Measurements from ENCODE around the gene RGS12. TPM values are rescaled to one million over a fixed set of nuclear protein-coding genes. Genes with fewer than 3 reads are reported as not detected.

The RGS12 gene
- total RNA-seq, 2 donors from 2014 or later, result 45.2 to 48.6 TPM

GRCh38 chr4:3267576-3268394 is 25.0 kb upstream of the RGS12 start:
- peak; percentile 65 for DNase-seq
- H3K9me3 Mint-ChIP-seq, result peaks cover 3% of the 10 kb centered on the region

GRCh38 chr4:3268395-3269104 is 24.3 kb upstream of the RGS12 start:
- H3K27ac ChIP-seq (ENCODE audit: low read depth, low read length), result no peak overlapping the region
- no peaks in the 10 kb centered on the region for H3K9me3 ChIP-seq (ENCODE audit: control insufficient read depth, low read length)
- no peaks in the 10 kb centered on the region for H3K36me3 ChIP-seq (ENCODE audit: control insufficient read depth, insufficient read depth, low read length)
- WGBS, 2 experiments (ENCODE audit: insufficient coverage in 1 of 2, insufficient read length in 1 of 2), result 89% methylated on average over 12 to 17 of the region's 17 CpGs
- H3K9ac ChIP-seq (ENCODE audit: extremely low read depth, low read length, poor library complexity, severe bottlenecking), result no peak overlapping the region
- H3K4me1 Mint-ChIP-seq, result peaks cover 5% of the 10 kb centered on the region
- H3K4me3 Mint-ChIP-seq, result no peak overlapping the region
- no peak for DNase-seq
- H3K4me1 ChIP-seq (ENCODE audit: control insufficient read depth, insufficient read depth, low read length), result peaks cover 5% of the 10 kb centered on the region
- H3K36me3 Mint-ChIP-seq (ENCODE audit: low read depth), result no peaks in the 10 kb centered on the region
- no peaks in the 10 kb centered on the region for H3K27me3 ChIP-seq (ENCODE audit: control insufficient read depth, insufficient read depth, low read length, poor library complexity, severe bottlenecking)
- no peak overlapping the region for H3K4me3 ChIP-seq (ENCODE audit: low read length)
- peaks cover 3% of the 10 kb centered on the region for H3K9me3 Mint-ChIP-seq
- no peak overlapping the region for H3K27ac Mint-ChIP-seq
- no peak for TF ChIP-seq CTCF (conservative IDR thresholded peaks at IDR 0.05)
- H3K27me3 Mint-ChIP-seq (ENCODE audit: insufficient read depth), result peaks cover 3% of the 10 kb centered on the region

More at GRCh38 chr4:3267576-3268394, 25.0 kb upstream of the RGS12 start:
- no peaks in the 10 kb centered on the region for H3K36me3 ChIP-seq (ENCODE audit: control insufficient read depth, insufficient read depth, low read length)
- H3K4me3 Mint-ChIP-seq, result no peak overlapping the region
- peaks cover 5% of the 10 kb centered on the region for H3K4me1 Mint-ChIP-seq
- no peaks in the 10 kb centered on the region for H3K9me3 ChIP-seq (ENCODE audit: control insufficient read depth, low read length)
- no peak overlapping the region for H3K27ac ChIP-seq (ENCODE audit: low read depth, low read length)
- H3K4me1 ChIP-seq (ENCODE audit: control insufficient read depth, insufficient read depth, low read length), result peaks cover 5% of the 10 kb centered on the region
- no peak for TF ChIP-seq CTCF (conservative IDR thresholded peaks at IDR 0.05)
- no peaks in the 10 kb centered on the region for H3K27me3 ChIP-seq (ENCODE audit: control insufficient read depth, insufficient read depth, low read length, poor library complexity, severe bottlenecking)
- no peak overlapping the region for H3K9ac ChIP-seq (ENCODE audit: extremely low read depth, low read length, poor library complexity, severe bottlenecking)
- 71 to 76% methylated on average over 12 to 18 of the region's 18 CpGs for WGBS, 2 experiments (ENCODE audit: insufficient coverage in 1 of 2, insufficient read length in 1 of 2)
- peaks cover 3% of the 10 kb centered on the region for H3K27me3 Mint-ChIP-seq (ENCODE audit: insufficient read depth)
- no peak overlapping the region for H3K27ac Mint-ChIP-seq
- no peak overlapping the region for H3K4me3 ChIP-seq (ENCODE audit: low read length)
- no peaks in the 10 kb centered on the region for H3K36me3 Mint-ChIP-seq (ENCODE audit: low read depth)

GRCh38 chr4:3269105-3269927 is 23.5 kb upstream of the RGS12 start:
- peak; percentile 51 for DNase-seq
- no peak for TF ChIP-seq CTCF (conservative IDR thresholded peaks at IDR 0.05)

More at GRCh38 chr4:3269105-3269927, 23.5 kb upstream of the RGS12 start:
- Mint-ChIP-seq H3K27me3 (ENCODE audit: insufficient read depth) (peaks cover 3% of the 10 kb centered on the region), H3K4me1 (peaks cover 5% of the 10 kb centered on the region), H3K27ac (no peak overlapping the region), H3K9me3 (peaks cover 3% of the 10 kb centered on the region), H3K4me3 (no peak overlapping the region), H3K36me3 (ENCODE audit: low read depth) (no peaks in the 10 kb centered on the region)
- no peak overlapping the region for H3K9ac ChIP-seq (ENCODE audit: extremely low read depth, low read length, poor library complexity, severe bottlenecking)
- no peaks in the 10 kb centered on the region for H3K9me3 ChIP-seq (ENCODE audit: control insufficient read depth, low read length)
- H3K4me3 ChIP-seq (ENCODE audit: low read length), result no peak overlapping the region
- H3K27me3 ChIP-seq (ENCODE audit: control insufficient read depth, insufficient read depth, low read length, poor library complexity, severe bottlenecking), result no peaks in the 10 kb centered on the region
- 85 to 93% methylated on average over 8 to 25 of the region's 25 CpGs for WGBS, 2 experiments (ENCODE audit: insufficient coverage in 1 of 2, insufficient read length in 1 of 2)
- H3K36me3 ChIP-seq (ENCODE audit: control insufficient read depth, insufficient read depth, low read length), result no peaks in the 10 kb centered on the region
- no peak overlapping the region for H3K27ac ChIP-seq (ENCODE audit: low read depth, low read length)
- peaks cover 5% of the 10 kb centered on the region for H3K4me1 ChIP-seq (ENCODE audit: control insufficient read depth, insufficient read depth, low read length)

Measured in endodermal cell (in vitro differentiated cells).